IMR-90 (cell line): Measurements from ENCODE around the gene MYH3. TPM values are rescaled to one million over a fixed set of nuclear protein-coding genes. Genes with fewer than 3 reads are reported as not detected.
A peak's percentile ranks its signal among the peaks of the same experiment; 100 is the strongest.

Experiments
- ATAC-seq: fragments of 200-7000 bp; cut with Tn5 transposase; 2 replicates; pipeline ENCODE4 v1.9.1; 2020; ENCODE audit warnings: low read depth, mild to moderate bottlenecking, moderate library complexity
- Bru-seq: library from RNA; stranded (reverse); fragments of 400-500 nt; gene quantifications from one replicate; lab custom pipeline; 2021; lab: Mats Ljungman, UMichigan
- BruChase-seq, 2 experiments: library from RNA; stranded (reverse); fragments of 400-500 nt; gene quantifications; one replicate each; lab custom pipeline; 2021; lab: Mats Ljungman, UMichigan
- BruUV-seq: library from RNA; stranded (reverse); fragments of 400-500 nt; replicated peaks from 2 replicates; lab custom pipeline; 2021; lab: Mats Ljungman, UMichigan
- CTCF ChIA-PET: fragments of 300-600 bp; formaldehyde crosslinking; extraction: SDS; loops from one replicate; lab custom pipeline; 2021; ENCODE audit warnings: antibody characterized with exemption; lab: Yijun Ruan, JAX
- POLR2A ChIA-PET: fragments of 300-600 bp; sonication (Branson Sonifier 250); formaldehyde crosslinking; loops from one replicate; lab custom pipeline; 2022; ENCODE audit warnings: antibody characterized with exemption; ENCODE audit not compliant: unreplicated experiment; lab: Charles Lee
- DNase-seq: peaks from one replicate; pipeline ENCODE4 v3.0.0; 2013
- H2AFZ ChIP-seq: replicated peaks from 2 replicates; pipeline ENCODE3; 2013; ENCODE audit warnings: low read length, mild to moderate bottlenecking; ENCODE audit not compliant: poor library complexity
- H2AK5ac ChIP-seq: 2 replicates; pipeline ENCODE4 v1.6.1; 2013; ENCODE audit warnings: low read depth, low read length, inconsistent platforms
- H2AK9ac ChIP-seq: replicated peaks from 2 replicates; pipeline ENCODE3; 2013; ENCODE audit warnings: mild to moderate bottlenecking, low read depth, low read length, moderate library complexity; ENCODE audit not compliant: poor library complexity
- H2BK120ac ChIP-seq: 2 replicates; pipeline ENCODE4 v1.6.1; 2013; ENCODE audit warnings: low read depth, low read length, inconsistent platforms
- H2BK15ac ChIP-seq: 3 replicates; pipeline ENCODE4 v1.6.1; 2013; ENCODE audit warnings: low read depth, low read length, inconsistent platforms
- H2BK20ac ChIP-seq: 2 replicates; pipeline ENCODE4 v1.6.1; 2013; ENCODE audit warnings: low read depth, mild to moderate bottlenecking, inconsistent platforms, low read length, moderate library complexity
- H2BK5ac ChIP-seq: 2 replicates; pipeline ENCODE4 v1.6.1; 2013; ENCODE audit warnings: mild to moderate bottlenecking, low read depth, low read length, inconsistent platforms; ENCODE audit not compliant: poor library complexity, severe bottlenecking
- H3K14ac ChIP-seq: replicated peaks from 2 replicates; pipeline ENCODE4 v1.6.1; 2013; ENCODE audit warnings: low read depth, low read length, inconsistent platforms
- H3K18ac ChIP-seq: 2 replicates; pipeline ENCODE4 v1.6.1; 2013; ENCODE audit warnings: low read depth, low read length, control low read depth
- H3K23ac ChIP-seq: 2 replicates; pipeline ENCODE4 v1.6.1; 2013; ENCODE audit warnings: low read depth, low read length, inconsistent platforms
- H3K27ac ChIP-seq: 2 replicates; pipeline ENCODE4 v1.5.1; 2013; ENCODE audit warnings: mild to moderate bottlenecking, control low read depth, low read length; ENCODE audit not compliant: insufficient read depth
- H3K27me3 ChIP-seq: 2 replicates; pipeline ENCODE4 v1.6.1; 2013; ENCODE audit warnings: low read length; ENCODE audit not compliant: control insufficient read depth, insufficient read depth
- H3K36me3 ChIP-seq: 2 replicates; pipeline ENCODE4 v1.6.1; 2013; ENCODE audit warnings: low read length, mixed read lengths; ENCODE audit not compliant: control insufficient read depth, insufficient read depth
- H3K4ac ChIP-seq: 2 replicates; pipeline ENCODE4 v1.6.1; 2013; ENCODE audit warnings: low read depth, low read length, inconsistent platforms
- H3K4me1 ChIP-seq: 2 replicates; pipeline ENCODE4 v1.6.1; 2013; ENCODE audit warnings: low read length, mixed read lengths; ENCODE audit not compliant: control insufficient read depth, insufficient read depth
- H3K4me2 ChIP-seq: 2 replicates; pipeline ENCODE4 v1.6.1; 2013; ENCODE audit warnings: low read depth, mild to moderate bottlenecking, control low read depth, low read length, moderate library complexity
- H3K4me3 ChIP-seq: 2 replicates; pipeline ENCODE4 v1.5.1; 2013; ENCODE audit warnings: low read depth, mild to moderate bottlenecking, control low read depth, low read length, moderate library complexity; ENCODE audit not compliant: insufficient read depth
- H3K56ac ChIP-seq: 2 replicates; pipeline ENCODE4 v1.6.1; 2013; ENCODE audit warnings: low read length, inconsistent platforms; ENCODE audit not compliant: insufficient read depth; ENCODE audit errors: extremely low read depth
- H3K79me1 ChIP-seq, 2 experiments: 2 replicates each; pipeline ENCODE4 v1.6.1; 2013; ENCODE audit warnings: low read length in 2 of 2, inconsistent platforms in 1 of 2, low read depth in 1 of 2
- H3K9ac ChIP-seq: 2 replicates; pipeline ENCODE4 v1.6.1; 2013; ENCODE audit warnings: low read depth, low read length, control low read depth
- H3K9me1 ChIP-seq: 2 replicates; pipeline ENCODE4 v1.6.1; 2013; ENCODE audit warnings: low read length, inconsistent platforms; ENCODE audit not compliant: insufficient read depth
- H3K9me3 ChIP-seq: 2 replicates; pipeline ENCODE4 v1.6.1; 2013; ENCODE audit warnings: low read length; ENCODE audit not compliant: control insufficient read depth, insufficient read depth
- H4K20me1 ChIP-seq: 2 replicates; pipeline ENCODE4 v1.6.1; 2013; ENCODE audit warnings: low read length, inconsistent platforms; ENCODE audit not compliant: insufficient read depth
- H4K5ac ChIP-seq: 2 replicates; pipeline ENCODE4 v1.6.1; 2013; ENCODE audit warnings: mild to moderate bottlenecking, low read depth, low read length, control low read depth
- H4K8ac ChIP-seq, 2 experiments: 2 replicates each; pipeline ENCODE4 v1.6.1; 2013; ENCODE audit warnings: low read depth in 2 of 2, low read length in 2 of 2, control low read depth in 1 of 2, inconsistent platforms in 1 of 2
- H4K91ac ChIP-seq: 2 replicates; pipeline ENCODE4 v1.6.1; 2013; ENCODE audit warnings: low read depth, low read length, inconsistent platforms; ENCODE audit not compliant: insufficient read depth
- FOS ChIP-seq: fragments of 150-350 bp; IDR thresholded peaks from 2 replicates; pipeline ENCODE4 v1.6.1; 2016; ENCODE audit warnings: low read depth, low read length
- MAZ ChIP-seq: IDR thresholded peaks from 2 replicates; pipeline ENCODE4 v1.6.1; 2012; ENCODE audit warnings: low read depth, mild to moderate bottlenecking, low read length, improper control_type of control experiment, moderate library complexity, borderline replicate concordance
- POLR2A ChIP-seq: IDR thresholded peaks from 2 replicates; pipeline ENCODE4 v1.6.1; 2012; ENCODE audit warnings: mild to moderate bottlenecking, low read depth, low read length
- SMC3 ChIP-seq: fragments of 150-350 bp; IDR thresholded peaks from 2 replicates; pipeline ENCODE4 v1.6.1; 2016; ENCODE audit warnings: low read depth, mild to moderate bottlenecking, antibody characterized with exemption, low read length, moderate library complexity
- WGBS, 2 experiments: methylation state at CpG; one replicate each; pipeline versions ENCODE4 v1.1.5 to v1.1.7; 2013; ENCODE audit warnings: missing lambda C conversion rate in 2 of 2; ENCODE audit not compliant: insufficient read length in 1 of 2; ENCODE audit errors: extremely low coverage in 2 of 2; 5-methylcytosine and 5-hydroxymethylcytosine counted together
- dilution Hi-C: fragments of 300-500 bp; cut with HindIII; formaldehyde crosslinking; loops from one replicate; pipeline ENCODE4 v1.14.3; 2018; ENCODE audit warnings: low sequenced_read_pairs; ENCODE audit not compliant: unreplicated experiment
- in situ Hi-C: fragments of 300-500 bp; cut with MboI; formaldehyde crosslinking; loops from 3 replicates; pipeline ENCODE4 v1.14.3; 2019; ENCODE audit warnings: low sequenced_read_pairs, inconsistent platforms, mixed read lengths
- intact Hi-C: fragments of 100-400 bp; cut with micrococcal nuclease; formaldehyde crosslinking; loops from 2 replicates; pipeline ENCODE4 v1.10.0; 2022
- long read RNA-seq: library from polyadenylated mRNA; unstranded; transcript quantifications from one replicate; pipeline ENCODE4 v2.0.0, GENCODE V29; 2021; ENCODE audit not compliant: unreplicated experiment
- polyA plus RNA-seq, 3 experiments: library from polyadenylated mRNA; depleted of rRNA; stranded (reverse); fragments of >200 nt; gene quantifications; 2 replicates each; pipeline ENCODE4 v1.2.3, GENCODE V29; 2012; ENCODE audit warnings: low replicate concordance in 1 of 3
- total RNA-seq: library from RNA; depleted of rRNA; stranded (reverse); fragments of >200 nt; gene quantifications from 2 replicates; pipeline ENCODE4 v1.2.3, GENCODE V29; 2012; rRNA removed
- TF ChIP-seq, protein P1 (sequence below): fragments of 150-350 bp; IDR thresholded peaks from 2 replicates; pipeline ENCODE4 v1.6.1; 2016; ENCODE audit warnings: low read depth, mild to moderate bottlenecking, low read length, moderate library complexity, borderline replicate concordance
- TF ChIP-seq, protein P2 (sequence below): conservative IDR thresholded peaks from 2 replicates; pipeline ENCODE4 v1.5.1; 2012; ENCODE audit warnings: mild to moderate bottlenecking, low read depth, low read length, improper control_type of control experiment

The MYH3 gene
- total RNA-seq: 0.28 and 0.54 TPM in 2 replicates
- polyA plus RNA-seq (2012; rRNA removed): 0.63 and 0.98 TPM in 2 replicates
- 0.08 and 0.24 TPM in 2 replicates for polyA plus RNA-seq (2012; cell fraction: cytosol; rRNA removed)
- 2.2 and 6.4 TPM in 2 replicates for polyA plus RNA-seq (2012; cell fraction: nucleus; rRNA removed; ENCODE audit: low replicate concordance)
- Bru-seq, nascent RNA: percentile 37 among the genes with signal in this experiment
- BruChase-seq, experiment 1, labeled RNA remaining after a 6-hour chase: percentile 41 among the genes with signal in this experiment
- percentile 38 among the genes with signal in this experiment for BruChase-seq, experiment 2, labeled RNA remaining after a 2-hour chase
- long read RNA-seq: 0 reads

DNA sequence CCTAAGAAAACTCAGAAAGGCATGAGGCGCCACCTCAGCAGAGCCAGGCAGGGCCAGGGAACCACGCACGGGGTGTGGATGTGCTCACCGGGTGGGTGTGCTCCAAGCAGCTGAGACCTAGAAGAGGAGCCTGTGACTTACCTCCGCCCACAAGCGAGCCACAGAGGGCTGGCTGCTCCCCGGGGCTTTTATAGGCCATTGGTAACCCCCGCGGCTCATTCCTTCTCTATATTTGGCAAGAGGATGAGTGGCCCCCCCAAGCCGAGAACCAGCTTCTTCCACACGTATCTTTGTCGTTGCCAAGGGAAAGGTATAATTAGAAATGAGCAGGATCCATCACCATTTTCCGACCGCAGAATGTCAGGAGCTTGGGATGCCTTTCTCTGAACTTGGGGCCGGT is at the start of gene MYH3:
Gene MYH3, minus strand, starts transcription at position 162 of the 400 bp plus-strand sequence. CDS start 2,245 bp downstream, outside the sequence.
- H3K4me3 ChIP-seq: no peak within 1 kb of the TSS
- H3K23ac ChIP-seq: no peak within 1 kb of the TSS
- dilution Hi-C loops (no loop called here), intact Hi-C loops (no loop called here), in situ Hi-C loops (loop anchor here (25.0 kb wide), 1 partner anchor 1330 kb away; the partner anchor contains the start of gene ZNF18)
- BruUV-seq: no TSS peak
- H3K9ac ChIP-seq: no peak within 1 kb of the TSS
- POLR2A ChIA-PET: interaction anchor here (0.6 kb wide), 1 partner anchor 66 kb away, joined by 4 read pairs; no protein-coding TSS in a partner anchor
- H2AK5ac ChIP-seq: no peak within 1 kb of the TSS
- no peak within 1 kb of the TSS for H3K56ac ChIP-seq
- no peak within 1 kb of the TSS for H2BK20ac ChIP-seq
- ATAC-seq (no peak), DNase-seq (no peak)
- no peak within 1 kb of the TSS for H4K8ac ChIP-seq
- no peaks in the 10 kb centered on the region; the same call in 1 of the 2 replicates for H3K9me1 ChIP-seq
- no peaks in the 10 kb centered on the region for H3K4me1 ChIP-seq
- H2BK120ac ChIP-seq: no peak within 1 kb of the TSS
- no peak within 1 kb of the TSS for H2BK15ac ChIP-seq
- H3K36me3 ChIP-seq: no peaks in the 10 kb centered on the region
- H3K79me1 ChIP-seq: no peaks in the 10 kb centered on the region
- no peak for TF ChIP-seq POLR2A
- no peak for TF ChIP-seq FOS
- no peak for TF ChIP-seq SMC3
- TF ChIP-seq MAZ: no peak
- TF ChIP-seq, protein P1, sequence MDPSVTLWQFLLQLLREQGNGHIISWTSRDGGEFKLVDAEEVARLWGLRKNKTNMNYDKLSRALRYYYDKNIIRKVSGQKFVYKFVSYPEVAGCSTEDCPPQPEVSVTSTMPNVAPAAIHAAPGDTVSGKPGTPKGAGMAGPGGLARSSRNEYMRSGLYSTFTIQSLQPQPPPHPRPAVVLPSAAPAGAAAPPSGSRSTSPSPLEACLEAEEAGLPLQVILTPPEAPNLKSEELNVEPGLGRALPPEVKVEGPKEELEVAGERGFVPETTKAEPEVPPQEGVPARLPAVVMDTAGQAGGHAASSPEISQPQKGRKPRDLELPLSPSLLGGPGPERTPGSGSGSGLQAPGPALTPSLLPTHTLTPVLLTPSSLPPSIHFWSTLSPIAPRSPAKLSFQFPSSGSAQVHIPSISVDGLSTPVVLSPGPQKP: no peak
- TF ChIP-seq, protein P2, sequence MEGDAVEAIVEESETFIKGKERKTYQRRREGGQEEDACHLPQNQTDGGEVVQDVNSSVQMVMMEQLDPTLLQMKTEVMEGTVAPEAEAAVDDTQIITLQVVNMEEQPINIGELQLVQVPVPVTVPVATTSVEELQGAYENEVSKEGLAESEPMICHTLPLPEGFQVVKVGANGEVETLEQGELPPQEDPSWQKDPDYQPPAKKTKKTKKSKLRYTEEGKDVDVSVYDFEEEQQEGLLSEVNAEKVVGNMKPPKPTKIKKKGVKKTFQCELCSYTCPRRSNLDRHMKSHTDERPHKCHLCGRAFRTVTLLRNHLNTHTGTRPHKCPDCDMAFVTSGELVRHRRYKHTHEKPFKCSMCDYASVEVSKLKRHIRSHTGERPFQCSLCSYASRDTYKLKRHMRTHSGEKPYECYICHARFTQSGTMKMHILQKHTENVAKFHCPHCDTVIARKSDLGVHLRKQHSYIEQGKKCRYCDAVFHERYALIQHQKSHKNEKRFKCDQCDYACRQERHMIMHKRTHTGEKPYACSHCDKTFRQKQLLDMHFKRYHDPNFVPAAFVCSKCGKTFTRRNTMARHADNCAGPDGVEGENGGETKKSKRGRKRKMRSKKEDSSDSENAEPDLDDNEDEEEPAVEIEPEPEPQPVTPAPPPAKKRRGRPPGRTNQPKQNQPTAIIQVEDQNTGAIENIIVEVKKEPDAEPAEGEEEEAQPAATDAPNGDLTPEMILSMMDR: no peak
- no peak within 1 kb of the TSS for H3K4me2 ChIP-seq
- H3K9me3 ChIP-seq: no peaks in the 10 kb centered on the region
- no peak within 1 kb of the TSS for H3K27ac ChIP-seq
- H3K18ac ChIP-seq: no peak within 1 kb of the TSS
- H2AFZ ChIP-seq: no peak within 1 kb of the TSS
- no peak within 1 kb of the TSS for H4K91ac ChIP-seq
- no peak within 1 kb of the TSS for H3K4ac ChIP-seq
- no peaks in the 10 kb centered on the region for H4K20me1 ChIP-seq
- no peaks in the 10 kb centered on the region for H3K27me3 ChIP-seq
- H2AK9ac ChIP-seq: peak within 1 kb of the TSS; percentile 61
- 74% methylated on average over 7 of the region's 15 CpGs; no CpG with 5 or more reads in 1 of the 2 experiments for WGBS, 2 experiments
- CTCF ChIA-PET: interaction anchor here (0.6 kb wide), 1 partner anchor 188 kb away, joined by 3 read pairs; no protein-coding TSS in a partner anchor
- no peak within 1 kb of the TSS for H2BK5ac ChIP-seq
- no peak within 1 kb of the TSS for H4K5ac ChIP-seq
- H3K14ac ChIP-seq: no peak within 1 kb of the TSS
